ENCODE measurements around the gene HELQ.
"Not testable (repeated sequence)": the region's sequence is repeated elsewhere in the genome, so short reads cannot be mapped to it uniquely, and the experiment has no call there.

Gene HELQ

DNA sequence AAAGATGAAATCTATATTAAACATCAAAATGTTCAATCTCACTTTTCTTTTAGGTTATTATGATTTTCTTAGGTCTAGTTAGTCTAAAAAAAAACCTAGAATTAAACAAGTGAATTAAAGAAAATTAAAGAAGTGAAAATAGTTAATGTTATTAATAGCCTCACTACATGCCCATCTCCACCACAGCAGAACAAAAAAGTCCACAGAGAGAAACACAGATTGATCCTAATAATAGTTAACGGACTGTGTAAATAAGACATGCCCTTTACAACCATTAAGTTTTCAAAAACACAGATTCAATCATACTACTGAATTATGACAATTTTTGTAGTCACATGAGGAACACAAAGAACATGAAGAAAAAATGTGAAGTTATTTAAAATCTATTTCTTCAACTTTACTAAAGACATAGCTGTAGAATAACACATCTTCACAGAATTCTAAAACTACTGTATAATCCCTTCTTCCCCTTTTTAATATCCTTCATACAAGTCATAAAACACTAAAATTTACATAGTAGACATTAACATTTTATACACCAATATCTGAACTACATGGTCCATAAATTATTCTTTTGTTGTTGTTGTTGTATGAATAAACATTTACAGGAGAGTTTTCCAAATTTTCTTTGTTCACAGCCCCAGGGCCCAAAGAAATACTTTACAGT lies 15.3 kb downstream of the HELQ start:
- DNase-seq (ENCODE audit: low read depth): no peak

DNA sequence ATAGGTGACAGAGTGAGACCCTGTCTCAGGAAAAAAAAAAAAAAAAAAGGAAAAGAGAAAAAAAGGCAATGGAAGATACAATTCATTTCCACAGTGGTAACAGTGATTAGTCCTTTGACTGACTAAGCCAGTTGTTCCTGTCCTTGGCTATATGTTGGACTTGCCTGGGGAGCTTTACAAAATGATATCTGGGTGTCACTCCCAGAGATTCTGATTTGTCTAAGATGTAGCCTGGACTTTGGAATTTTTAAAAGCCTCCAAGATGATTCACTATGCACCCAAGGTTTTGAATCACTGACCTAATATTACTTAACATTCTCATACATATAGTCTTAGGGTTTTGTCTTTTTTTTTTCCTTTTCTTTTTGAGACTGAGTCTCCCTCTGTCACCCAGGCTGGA lies 16.9 kb downstream of the HELQ start:
- no peak for DNase-seq (ENCODE audit: low read depth)

DNA sequence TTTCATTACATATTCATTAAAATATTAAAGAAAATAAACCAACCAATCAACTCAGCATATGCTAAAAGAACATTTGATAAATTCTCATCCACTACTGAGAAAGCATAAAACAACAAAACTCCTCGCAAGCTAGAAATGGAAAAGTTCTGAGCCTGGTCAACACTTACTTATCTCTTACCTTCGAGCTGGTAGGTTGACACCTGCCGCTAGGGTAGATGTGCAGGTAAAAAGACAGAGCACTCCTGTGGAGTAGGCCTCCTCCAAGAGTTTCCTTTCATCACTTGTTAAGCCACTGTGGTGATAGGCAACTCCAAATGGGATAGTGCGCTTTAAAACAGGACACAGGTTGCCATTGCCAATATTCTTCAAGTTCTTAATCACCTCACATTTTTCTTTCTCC lies 18.9 kb downstream of the HELQ start:
- DNase-seq (ENCODE audit: low read depth): no peak

DNA sequence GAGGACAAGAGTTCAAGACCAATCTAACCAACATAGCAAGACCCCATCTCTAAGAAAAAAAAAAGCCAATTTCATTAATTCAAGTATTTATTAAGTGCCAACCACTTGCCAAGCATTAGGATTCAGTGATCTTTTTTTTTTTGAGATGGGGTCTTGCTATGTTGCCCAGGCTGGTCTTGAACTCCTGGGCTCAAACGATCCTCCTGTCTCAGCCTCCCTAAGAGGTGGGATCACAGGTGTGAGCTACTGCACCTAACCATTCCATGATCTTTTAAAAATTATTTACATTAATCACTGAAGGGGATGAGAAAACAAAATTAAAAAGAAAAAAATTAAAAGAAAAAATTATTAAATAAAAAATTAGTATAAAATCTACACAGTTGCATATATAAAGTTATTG lies 24.4 kb downstream of the HELQ start:
- no peak for DNase-seq (ENCODE audit: low read depth)

DNA sequence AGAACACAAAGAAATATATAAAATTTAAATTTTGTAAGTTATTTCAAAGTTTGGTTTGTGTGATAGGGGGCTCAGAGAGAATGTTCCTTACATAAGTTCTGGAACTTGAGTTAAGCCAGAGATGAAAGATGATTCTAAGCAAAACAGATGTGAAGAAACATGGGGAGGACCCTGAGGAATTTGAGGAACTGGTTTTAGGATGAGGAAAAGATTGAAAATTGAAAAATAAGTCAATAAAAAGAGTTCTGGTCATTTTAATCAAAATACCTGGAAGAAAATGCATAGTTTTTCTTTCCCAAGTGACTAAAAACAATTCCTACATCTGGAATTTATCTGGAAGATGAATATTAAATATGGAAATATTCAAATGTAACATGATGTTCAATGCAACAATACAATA lies 37.4 kb downstream of the HELQ start:
- DNase-seq (ENCODE audit: low read depth): no peak

DNA sequence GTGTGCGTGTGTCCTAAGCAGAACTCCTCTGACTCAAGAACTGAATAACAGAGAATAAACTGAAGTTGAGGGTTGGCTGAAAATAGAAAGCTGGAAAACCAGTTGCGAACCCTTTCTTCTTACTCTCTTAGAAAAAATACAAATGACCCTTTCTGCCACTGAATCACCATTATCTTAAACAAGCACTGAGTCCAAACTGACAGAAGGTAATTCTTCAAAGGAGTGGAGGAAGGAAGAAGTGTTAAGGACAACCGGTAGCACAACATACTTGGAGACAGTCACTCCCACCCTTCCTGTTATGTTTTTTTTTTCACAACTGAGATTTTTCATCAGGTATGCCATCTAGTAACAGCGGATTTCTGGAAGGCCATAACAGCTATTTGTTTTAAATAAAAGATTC lies 38.1 kb downstream of the HELQ start:
- DNase-seq (ENCODE audit: low read depth): no peak

DNA sequence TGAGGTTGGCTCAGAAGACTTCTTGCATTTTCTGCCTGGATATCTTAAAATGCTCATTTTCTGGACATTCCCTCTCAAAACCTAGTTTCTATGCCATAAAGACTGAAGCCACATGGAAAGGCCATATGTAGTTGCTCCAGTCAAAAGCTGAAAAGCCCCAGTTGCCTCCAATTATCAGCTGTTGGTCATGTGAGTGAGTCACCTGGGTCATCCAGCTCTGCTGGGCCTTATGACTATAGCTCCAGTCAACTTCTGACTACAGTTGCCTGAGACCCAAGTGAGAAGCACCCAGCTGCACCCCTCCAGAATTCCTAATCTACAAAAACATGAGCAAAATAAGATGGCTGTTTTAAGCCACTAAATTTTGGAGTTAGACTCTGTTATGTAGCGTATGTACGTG lies 41.9 kb downstream of the HELQ start:
- DNase-seq (ENCODE audit: low read depth): no peak

DNA sequence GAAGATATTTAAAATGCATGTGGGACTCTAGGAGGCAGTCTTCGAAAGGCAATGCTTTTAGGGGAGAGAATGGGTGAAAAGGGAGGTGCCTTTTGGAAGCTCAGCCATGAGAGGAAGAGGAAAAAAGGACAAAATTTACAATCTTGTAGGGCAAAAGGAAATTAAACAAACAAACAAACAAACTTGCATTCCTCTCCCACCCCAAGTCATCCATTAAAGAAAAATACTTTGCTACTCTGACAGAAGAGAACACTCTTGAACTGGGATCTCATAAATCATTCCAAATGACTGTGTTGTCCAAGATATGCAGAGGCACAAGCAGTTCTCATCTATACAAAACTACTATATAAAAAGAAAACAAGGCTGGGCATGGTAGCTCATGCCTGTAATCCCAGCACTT lies 46.7 kb downstream of the HELQ start:
- DNase-seq (ENCODE audit: low read depth): no peak

DNA sequence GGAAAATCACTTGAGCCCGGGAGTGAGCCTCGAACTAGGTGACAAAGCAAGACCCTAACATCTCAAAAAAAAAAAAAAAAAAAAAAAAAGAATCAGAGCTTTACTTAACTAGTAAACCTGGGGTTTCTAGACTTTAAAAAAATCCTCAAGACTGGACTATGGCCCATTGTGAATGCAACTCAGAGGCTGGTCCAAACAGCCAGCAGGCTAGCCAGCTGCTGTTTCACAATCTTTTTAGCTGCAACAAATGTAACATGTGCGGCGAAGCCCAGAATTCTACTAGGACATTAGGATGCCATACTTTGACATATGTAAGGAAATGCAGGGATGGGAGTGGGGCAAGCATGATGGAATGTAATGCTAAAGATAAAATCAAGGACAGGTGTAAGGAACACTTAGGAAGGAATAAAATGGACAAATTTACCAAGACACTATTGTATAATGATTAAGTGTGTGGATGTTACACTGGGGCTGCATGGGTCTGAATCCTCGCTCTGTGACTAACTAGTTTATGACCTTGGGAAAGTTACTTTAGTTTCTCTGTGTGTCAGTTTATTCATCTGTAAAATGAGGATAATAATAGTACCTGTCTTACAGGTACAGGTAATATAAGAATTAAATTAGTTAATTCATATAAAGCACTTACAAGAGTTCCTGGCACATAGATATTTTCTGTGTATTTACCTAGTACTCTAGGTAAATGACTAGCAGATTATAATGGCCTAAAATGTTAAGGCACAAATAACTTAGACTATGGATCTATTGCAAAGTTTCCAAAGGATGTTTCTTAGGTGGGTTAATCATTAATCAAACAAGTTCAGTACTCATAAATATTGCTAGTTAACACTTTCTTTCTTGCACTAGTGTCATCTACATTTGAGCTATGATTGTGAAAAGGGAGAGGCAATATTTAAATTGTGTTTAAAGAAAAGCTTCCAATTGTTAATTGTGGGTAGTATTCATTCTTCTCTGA lies 49.5 kb downstream of the HELQ start:
- DNase-seq (ENCODE audit: low read depth): no peak

DNA sequence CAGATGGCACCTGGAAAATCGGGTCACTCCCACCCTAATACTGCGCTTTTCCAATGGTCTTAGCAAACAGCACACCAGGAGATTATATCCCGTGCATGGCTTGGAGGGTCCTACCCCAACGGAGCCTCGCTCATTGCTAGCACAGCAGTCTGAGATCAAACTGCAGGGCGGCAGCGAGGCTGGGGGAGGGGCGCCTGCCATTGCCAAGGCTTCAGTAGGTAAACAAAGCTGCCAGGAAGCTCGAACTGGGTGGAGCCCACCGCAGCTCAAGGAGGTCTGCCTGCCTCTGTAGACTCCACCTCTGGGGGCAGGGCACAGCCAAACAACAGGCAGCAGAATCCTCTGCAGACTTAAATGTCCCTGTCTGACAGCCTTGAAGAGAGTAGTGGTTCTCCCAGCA lies 57.5 kb downstream of the HELQ start:
- not testable (repeated sequence) for DNase-seq (ENCODE audit: low read depth)

DNA sequence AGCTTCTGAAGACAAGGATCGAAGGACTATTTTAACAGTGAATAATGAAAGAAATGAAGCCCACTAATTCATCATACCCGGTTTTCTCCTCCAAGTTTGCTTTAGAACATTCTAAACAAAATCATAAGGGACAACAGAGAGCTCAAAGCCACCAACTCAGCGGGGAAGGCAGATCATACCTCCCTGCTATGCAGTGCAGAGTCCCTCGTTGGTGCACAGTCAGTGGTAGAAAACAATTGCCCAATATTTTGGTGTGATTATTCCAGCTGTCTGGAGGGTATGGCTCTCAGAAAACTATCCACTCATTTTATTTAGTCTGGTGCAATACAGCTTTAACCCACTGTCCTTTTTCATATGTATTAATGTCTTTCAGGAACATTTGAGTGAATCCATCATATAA lies 61.7 kb downstream of the HELQ start:
- no peak for DNase-seq (ENCODE audit: low read depth)

DNA sequence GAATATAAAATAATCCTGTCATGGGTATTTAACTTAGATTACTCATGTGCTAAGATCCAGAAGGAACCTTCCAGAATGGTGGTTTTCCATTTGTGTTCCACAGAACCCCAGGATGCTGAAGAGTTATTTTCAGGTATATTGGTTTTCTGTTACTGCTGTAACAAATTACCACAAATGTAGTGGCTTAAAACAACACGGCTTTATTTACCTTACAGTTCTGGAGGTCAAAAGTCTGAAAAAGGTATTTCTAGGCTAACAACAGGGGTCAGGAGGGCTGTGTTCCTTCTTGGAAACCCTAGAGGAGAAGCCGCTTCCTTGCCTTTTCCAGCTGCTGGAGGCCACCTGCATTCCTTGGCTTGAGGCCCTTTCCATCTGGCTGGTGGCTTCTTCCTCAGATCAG lies 63.1 kb downstream of the HELQ start:
- no peak for DNase-seq (ENCODE audit: low read depth)

DNA sequence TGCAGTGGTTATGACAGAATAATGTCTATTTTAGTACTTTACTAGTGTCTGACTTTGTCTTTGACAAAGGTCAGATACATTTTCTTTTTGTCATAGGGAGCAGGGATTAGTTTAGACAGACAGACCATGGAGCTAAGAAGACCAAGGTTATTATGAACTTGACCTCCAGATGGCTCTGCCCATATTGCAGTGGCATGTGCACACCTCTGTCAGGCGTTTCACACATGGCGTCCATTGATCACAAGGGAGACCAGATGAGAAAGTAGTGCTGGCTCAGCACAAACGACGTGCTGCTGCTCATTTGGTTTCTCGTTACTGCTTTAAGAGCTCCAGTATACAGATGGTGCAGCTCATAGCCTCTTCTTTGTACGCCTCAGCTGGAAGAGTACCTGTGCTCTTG lies 64.7 kb downstream of the HELQ start:
- no peak for DNase-seq (ENCODE audit: low read depth)

DNA sequence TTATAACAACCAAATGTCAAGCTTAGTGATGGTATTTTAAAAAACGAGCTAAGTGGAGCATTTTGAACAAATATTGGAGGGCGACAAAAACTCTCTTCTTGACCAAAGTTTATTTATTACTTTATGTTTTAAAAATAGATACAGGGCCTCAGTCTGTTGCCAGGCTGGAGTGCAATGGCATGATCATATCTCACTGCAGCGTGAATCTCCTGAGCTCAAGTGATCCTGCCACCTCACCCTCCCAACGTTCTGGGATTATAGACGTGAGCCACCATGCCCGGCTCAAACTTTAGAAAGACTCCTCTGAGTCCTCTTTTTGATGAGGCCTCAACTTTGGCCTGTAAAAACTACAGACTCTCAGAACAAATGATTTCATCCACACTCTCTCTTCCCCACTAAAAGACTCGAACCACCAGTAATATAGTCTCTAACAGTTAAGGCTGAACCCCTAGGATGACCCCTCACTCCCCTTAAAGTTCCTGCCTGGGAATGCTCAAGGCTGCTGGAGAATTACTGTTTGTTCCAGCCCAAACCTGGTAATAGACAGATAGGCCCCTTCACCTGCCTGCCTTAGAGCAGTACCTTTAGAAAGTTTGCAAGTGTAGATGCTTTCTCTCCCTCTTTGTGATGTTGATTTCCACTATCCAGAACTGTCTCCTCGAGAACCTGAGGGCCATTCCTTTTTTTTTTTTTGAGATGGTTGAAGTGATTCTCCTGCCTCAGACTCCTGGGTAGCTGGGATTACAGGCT lies 65.7 kb downstream of the HELQ start:
- no peak for DNase-seq (ENCODE audit: low read depth)

DNA sequence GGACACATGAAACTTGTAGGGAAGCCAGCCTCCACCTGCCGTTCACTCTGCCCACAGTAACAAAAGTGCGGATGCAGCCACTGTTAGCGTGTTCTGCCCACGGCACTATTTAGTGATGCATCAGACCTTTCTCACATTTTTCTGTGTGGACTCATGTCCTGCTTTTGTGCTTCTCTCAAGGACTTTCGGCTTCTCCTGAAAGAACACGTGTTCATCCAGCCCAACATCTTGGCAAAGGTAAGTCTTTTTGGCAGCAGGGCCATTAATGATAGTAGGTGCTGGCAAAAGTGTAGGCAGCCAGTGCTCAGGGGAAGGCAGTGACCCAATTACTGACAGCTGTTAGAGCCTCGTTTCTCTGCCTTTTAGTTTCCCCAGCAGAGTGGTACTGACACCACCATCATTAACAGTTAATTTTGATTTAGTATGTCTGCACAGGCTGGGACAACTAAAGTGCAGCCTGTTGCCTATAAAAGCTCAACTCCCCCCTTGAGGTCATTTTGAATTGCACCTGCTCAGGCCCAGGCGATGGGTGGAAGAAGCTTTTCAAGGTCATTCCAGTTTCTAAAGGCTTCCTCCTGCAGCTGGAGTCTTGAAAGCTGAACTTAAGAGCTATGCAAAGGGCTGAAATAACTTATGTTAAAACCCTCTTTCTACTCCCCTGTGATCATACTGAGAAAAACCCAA lies 66.4 kb downstream of the HELQ start:
- DNase-seq (ENCODE audit: low read depth): no peak

DNA sequence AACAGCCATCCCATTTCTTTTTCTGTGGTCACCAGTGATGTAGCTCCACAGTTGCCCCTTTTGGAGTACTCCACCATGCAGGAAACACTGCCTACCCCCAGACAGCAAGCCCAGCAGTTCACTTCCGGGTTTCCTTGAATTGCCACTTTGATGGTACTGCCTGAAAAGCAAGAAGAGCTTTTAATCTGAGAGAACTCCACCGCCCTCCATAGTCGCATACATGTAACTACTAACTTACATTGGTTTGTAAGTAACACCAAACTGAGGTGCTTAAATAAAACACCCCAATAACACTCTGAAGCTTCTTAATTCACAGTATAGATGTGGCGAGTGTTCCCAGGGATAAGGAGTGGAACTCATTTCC lies 67.3 kb downstream of the HELQ start:
- DNase-seq (ENCODE audit: low read depth): no peak

DNA sequence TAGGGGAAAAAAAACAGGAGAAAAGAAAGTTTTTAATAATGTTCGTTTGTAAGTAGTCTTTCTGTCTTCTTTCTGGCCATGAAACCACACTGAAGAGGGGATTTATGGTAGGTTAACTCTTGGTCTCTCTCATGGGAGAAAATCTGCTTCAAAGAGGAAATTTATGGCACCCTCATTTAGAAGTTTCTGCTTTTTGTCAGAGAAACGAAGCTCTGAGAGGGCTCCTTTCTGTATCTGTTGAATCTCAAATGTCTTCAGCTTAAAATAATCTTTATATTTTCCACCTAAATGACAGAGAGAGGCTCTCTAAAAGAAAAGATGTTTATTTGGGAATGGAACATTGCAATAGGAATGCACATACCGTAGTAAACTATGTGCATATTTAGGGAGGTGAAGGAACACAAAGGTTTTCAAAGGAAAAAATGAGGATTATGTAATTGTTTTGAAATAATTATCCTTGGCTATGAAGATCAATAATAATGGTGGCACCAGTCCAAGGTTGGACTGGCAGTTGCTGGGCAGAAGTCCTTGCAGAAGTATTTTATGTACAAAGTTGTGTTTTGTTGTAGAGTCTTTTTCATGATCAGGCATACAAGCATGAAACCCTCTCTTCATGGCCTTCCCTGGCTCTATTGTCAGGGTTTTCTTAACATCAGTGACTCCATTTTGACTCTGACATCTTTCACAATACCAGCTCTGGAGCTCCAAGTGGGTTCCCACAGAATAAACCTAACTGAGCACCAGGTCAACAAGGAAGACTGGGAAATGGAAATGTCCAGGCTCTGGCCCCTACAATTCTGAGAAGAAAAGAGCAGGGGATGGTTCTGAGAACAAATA lies 67.9 kb downstream of the HELQ start:
- no peak for DNase-seq (ENCODE audit: low read depth)

DNA sequence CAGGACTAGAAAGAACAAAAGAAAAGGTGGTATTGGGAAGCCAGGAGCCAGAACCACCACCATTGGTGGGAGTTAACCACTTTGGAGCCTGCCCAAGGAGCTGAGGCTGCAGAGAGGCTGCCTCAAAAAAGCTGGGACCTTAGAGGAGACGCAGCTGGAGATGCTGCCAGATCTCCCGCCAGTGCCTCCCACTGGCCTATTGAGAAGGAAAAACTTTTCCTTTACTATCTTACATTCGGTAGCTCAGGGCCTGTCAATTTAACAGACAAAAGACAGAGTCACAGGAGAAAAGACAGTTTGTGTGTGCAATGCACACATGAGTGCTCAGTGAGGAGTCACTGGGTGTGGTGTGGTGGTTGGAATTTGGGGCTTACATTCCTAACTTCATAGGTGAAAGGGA lies 68.6 kb downstream of the HELQ start:
- no peak for DNase-seq (ENCODE audit: low read depth)

DNA sequence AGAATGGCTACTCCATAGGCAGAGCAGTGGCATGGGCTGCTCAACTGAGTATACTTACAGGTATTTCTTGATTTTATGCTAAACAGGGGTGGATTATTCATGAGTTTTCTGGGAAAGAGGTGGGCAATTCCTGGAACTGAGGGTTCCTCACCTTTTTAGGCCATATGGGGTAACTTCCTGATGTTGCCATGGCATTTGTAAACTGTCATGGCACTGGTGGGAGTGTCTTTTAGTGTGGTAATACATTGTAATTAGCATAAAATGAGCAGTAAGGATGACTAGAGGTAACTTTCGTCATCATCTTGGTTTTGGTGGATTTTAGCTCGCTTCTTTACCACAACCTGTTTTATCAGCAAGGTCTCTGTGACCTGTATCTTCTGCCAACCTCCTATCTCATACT lies 72.8 kb downstream of the HELQ start:
- DNase-seq (ENCODE audit: low read depth): no peak

DNA sequence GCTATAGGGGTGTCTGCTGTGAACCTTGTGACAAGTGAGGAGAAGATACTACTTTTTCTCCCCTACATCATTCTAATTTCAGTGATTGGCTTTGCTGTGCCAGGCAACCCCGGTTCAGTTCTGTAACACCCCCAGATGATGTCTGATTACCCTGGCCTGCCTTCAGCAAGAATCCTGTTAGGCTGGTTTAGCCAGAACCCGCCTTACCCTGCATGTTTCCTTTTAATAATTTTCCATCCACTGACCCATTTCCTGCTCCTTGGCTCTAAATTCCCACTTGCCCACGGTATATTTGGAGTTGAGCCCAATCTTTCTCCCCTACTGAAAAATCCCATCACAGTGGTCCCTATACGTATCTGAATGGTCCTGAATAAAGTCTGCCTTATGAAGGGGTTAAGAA lies 74.5 kb downstream of the HELQ start:
- no peak for DNase-seq (ENCODE audit: low read depth)

DNA sequence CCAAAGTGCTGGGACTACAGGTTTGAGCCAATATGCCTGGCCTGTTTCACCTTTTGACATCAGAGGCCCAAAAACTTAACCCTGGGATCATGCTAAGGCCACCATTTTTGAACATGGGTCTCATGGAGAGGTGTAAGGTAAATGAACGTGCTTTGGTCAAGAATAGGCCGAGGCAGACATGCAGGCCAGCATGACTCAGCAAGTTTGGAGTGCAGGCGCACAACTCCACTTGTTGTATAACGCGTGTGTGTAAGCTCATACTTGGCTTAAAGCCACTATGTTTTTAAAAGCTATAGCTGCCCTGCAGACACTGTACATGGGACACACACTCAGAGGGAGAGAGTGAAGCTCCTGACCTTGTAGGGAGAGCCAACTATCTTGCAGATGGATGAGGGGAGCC lies 77.2 kb downstream of the HELQ start:
- no peak for DNase-seq (ENCODE audit: low read depth)

Measured in activated T-helper 9 cell treated with anti-CD3 and anti-CD28 coated beads, Interleukin-2, amount 50 U/mL, for 16 hours (primary cell).